LHCN-M2 (cell line): ENCODE measurements around the gene RNF114. TPM values are rescaled to one million over a fixed set of nuclear protein-coding genes. Genes with fewer than 3 reads are reported as not detected.

Source experiments
- DNase-seq: peaks from one replicate; pipeline ENCODE4 v3.0.0-alpha.2; 2012; ENCODE audit warnings: low read depth
- total RNA-seq: library from RNA; depleted of rRNA; stranded (reverse); fragments of >200 nt; gene quantifications from 2 replicates; pipeline ENCODE4 v1.2.3, GENCODE V29; 2014

Gene RNF114
- total RNA-seq, 1 experiment from 2014 or later: 98.2 TPM

DNA sequence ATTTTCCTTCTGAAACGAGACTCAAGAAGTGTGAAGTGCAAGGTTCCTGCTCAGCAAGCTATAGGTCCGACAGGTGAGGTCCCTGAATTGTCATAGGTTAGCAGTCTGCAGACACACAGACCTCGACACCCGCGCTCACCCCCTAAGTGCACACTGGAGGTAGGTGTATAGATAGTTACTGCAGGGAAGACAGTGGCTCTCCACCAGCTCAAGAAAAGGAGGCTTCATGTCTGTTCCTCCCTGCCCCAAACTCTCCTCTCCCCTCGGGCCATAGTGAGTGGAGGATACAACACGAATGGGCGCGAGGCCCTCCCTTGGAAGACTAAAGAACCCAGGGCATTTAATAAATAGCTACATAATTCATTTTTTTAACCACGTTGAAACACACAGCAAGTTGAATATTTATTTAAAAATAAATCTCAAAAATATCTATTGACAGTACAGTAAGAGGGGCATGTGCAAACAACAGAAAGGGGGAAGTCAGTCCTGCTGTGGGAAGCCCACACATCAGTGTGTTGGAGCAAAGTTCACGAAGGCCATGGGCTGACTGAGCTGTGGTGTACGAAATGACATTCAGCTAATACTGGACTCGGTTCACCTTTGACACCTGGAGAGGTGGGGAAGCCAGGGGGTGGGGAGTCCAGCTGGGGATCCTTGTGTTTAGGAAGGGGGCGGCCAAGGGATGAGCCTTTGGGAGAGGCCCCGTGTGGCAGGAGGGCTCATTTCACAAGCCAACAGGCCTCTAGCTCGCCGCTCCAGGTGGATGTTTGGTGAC is 31.6 kb upstream of the RNF114 start:
- DNase-seq: no peak

- no peak for DNase-seq
Observed at GRCh38 chr20:49905415-49906091, 30.6 kb upstream of the RNF114 start.

- DNase-seq: no peak
Observed at GRCh38 chr20:49906101-49906604, 30.0 kb upstream of the RNF114 start.

DNA sequence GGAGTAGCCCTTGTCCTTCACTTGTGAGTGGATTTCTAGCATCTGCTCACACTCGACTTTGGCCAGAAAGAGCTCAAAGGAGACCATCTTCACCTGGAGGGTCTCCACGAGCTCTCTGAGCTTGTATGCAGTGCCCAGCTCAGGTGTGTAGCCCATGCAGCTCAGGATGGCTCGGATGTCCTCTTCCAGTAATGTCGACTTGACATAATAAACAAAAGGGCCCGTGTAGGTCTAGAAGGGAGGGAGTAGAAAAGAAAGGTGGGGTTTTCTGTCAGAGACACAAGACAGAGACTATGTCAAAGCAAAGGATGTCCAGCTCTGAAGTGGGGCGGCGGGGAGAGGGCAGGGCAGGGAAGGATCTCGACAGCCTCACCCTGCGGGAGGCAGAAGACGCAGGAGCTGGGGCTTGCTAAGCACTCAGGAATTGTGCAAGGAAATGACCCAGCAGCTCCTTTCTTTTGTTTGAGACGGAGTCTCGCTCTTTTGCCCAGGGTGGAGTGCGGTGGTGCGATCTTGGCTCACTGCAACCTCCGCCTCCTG is 29.5 kb upstream of the RNF114 start:
- DNase-seq: no peak

GRCh38 chr20:49907405-49908257 is 28.6 kb upstream of the RNF114 start:
- no peak for DNase-seq

DNA sequence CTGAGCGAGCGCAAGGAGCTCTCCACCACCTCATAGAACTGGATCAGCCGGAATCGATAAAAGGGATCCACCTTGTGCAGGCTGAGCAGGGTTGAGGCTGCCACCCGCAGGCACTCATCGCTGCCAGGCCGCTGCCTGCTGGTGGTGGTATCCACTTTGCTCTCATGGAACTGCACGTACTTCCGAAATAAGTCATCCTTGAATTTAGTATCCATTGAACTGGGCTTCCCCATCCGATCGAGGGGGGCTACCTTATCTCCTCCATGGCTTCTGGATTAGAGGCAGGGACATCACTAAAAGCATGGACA is 28.0 kb upstream of the RNF114 start:
- no peak for DNase-seq

GRCh38 chr20:49909499-49910339 is 26.5 kb upstream of the RNF114 start:
- no peak for DNase-seq

DNA sequence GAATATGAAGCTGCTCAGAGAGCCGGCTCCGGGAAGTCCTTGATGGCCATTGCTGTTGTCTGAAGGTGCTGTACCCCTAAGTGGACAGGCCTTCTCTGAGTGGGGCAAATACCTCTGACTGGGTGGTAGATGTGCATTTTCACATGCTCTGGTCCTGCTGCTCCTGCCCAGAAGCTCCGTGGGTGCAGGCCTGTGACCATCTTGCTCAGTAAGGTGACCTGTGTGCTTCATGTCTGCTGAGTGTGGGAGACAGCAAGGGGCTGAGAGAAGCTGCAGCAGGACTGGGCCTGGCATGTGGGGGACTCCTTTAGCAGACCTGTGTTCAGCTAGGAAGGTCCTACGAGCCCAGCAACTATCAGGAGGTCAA is 25.9 kb upstream of the RNF114 start:
- no peak for DNase-seq

DNA sequence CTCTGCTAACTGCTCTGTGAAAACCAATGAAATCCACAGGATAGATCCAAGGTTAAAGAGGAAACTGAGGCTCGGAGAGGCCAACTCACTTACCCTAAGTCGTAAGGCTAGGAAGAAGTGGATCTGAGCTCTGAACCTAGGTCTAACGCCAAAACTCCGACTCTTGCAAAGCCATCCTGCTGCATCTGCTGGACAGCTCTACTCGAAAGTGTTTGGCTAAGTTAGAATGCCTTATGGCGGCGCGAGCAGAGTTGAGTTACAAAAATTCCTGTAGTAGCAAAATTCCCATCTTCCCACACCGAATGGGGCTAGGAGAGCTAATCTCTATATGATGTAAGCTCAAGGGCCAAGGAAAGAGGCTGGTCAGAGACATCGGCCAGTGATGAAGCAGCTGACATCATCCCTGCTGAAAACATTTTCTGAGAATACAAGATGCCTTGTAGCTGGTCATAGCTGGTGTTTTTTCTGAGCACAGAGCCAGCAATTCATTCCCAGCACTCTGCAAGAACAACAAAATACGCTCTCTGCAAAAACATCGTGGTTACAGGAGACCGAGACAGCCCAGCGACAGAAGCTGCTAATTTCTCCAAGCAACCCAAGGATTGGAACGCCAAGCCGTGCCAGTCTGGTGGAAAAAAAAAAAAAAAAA is 22.7 kb upstream of the RNF114 start:
- no peak for DNase-seq

- DNase-seq: no peak
Observed at GRCh38 chr20:49914310-49915117, 21.7 kb upstream of the RNF114 start.

DNA sequence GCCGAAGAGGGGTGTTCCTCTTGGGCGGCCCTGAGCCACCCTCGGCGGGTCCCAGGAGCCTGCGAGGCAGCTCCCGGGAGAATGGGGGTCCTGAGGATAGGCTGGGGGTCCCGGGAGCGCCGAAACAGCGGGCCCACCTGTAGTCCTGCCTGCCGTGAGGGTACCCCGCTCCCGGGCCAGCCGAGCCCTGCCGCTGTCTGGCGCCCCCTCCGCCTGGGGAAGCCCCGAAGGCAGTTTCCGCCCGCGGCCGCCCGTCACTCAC is 21.1 kb upstream of the RNF114 start:
- DNase-seq: no peak

GRCh38 chr20:49915380-49916145 is 20.6 kb upstream of the RNF114 start, which contains the start of gene SPATA2:
Gene SPATA2, minus strand, starts transcription at chr20:49915529. Its CDS starts 7,039 bp downstream, at chr20:49908490.
- peak; percentile 91 for DNase-seq

GRCh38 chr20:49916146-49917002 is 19.8 kb upstream of the RNF114 start:
- DNase-seq: peak; percentile 53

- no peak for DNase-seq
Observed at GRCh38 chr20:49918446-49918845, 17.8 kb upstream of the RNF114 start.

DNA sequence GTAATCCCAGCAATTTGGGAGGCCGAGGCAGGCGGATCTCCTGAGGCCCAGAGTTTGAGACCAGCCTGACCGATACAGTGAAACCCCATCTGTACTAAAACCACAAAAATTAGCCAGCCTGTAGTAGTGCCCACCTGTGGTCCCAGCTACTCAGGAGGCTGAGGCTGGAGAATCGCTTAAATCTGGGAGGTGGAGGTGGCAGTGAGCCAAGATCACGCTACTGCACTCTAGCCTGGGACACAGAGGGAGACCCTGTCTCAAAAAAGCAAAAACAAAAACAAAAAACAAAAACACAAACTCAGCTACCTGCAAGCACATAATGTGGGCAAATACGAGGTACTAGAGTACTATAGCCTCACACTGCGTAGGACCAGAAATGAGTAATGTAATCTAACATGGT is 17.2 kb upstream of the RNF114 start:
- no peak for DNase-seq

- DNase-seq: no peak
Observed at GRCh38 chr20:49919461-49919860, 16.7 kb upstream of the RNF114 start.

- DNase-seq: no peak
Observed at GRCh38 chr20:49924247-49924646, 11.9 kb upstream of the RNF114 start.

GRCh38 chr20:49925901-49926454 is 10.2 kb upstream of the RNF114 start:
- DNase-seq: no peak
